H1 (cell line): Measurements from ENCODE around the gene UNC80. TPM values are rescaled to one million over a fixed set of nuclear protein-coding genes. Genes with fewer than 3 reads are reported as not detected.

Experiments used
- ATF3 ChIP-seq: IDR thresholded peaks from 2 replicates; pipeline ENCODE4 v1.6.1; 2011; ENCODE audit warnings: low read depth, mild to moderate bottlenecking, low read length; ENCODE audit not compliant: insufficient read depth
- CREB1 ChIP-seq: IDR thresholded peaks from 2 replicates; pipeline ENCODE4 v1.6.1; 2012; ENCODE audit warnings: inconsistent platforms
- EP300 ChIP-seq, 2 experiments: IDR thresholded peaks; 1 replicate in 1 of 2; 2 replicates in 1 of 2; pipeline ENCODE4 v1.6.1; 2011 to 2012; ENCODE audit warnings: low read depth in 2 of 2, low read length in 2 of 2, mild to moderate bottlenecking in 2 of 2, borderline replicate concordance in 1 of 2, inconsistent platforms in 1 of 2, moderate library complexity in 1 of 2
- MAFK ChIP-seq: IDR thresholded peaks from 2 replicates; pipeline ENCODE4 v1.6.1; 2012; ENCODE audit warnings: low read depth, mild to moderate bottlenecking, improper control_type of control experiment, low read length
- RFX5 ChIP-seq: IDR thresholded peaks from 2 replicates; pipeline ENCODE4 v1.6.1; 2011; ENCODE audit warnings: low read depth, low read length, improper control_type of control experiment, borderline replicate concordance
- SIN3A ChIP-seq, 2 experiments: IDR thresholded peaks in 1 of 2; conservative IDR thresholded peaks in 1 of 2; 2 replicates each; pipeline ENCODE4 v1.6.1; 2011 to 2012; ENCODE audit warnings: low read length in 2 of 2, improper control_type of control experiment in 1 of 2, low read depth in 1 of 2, mild to moderate bottlenecking in 1 of 2
- ZNF274 ChIP-seq: IDR thresholded peaks from 2 replicates; pipeline ENCODE4 v1.7.0; 2012; ENCODE audit warnings: low read length, borderline replicate concordance; ENCODE audit errors: extremely low read depth
- polyA plus RNA-seq, 7 experiments: library from polyadenylated mRNA; depleted of rRNA in 3 of 7; stranded (reverse) in 5 of 7; unstranded in 2 of 7; fragments of >200 nt in 5 of 7; fragments of 200-250 nt in 2 of 7; gene quantifications; 1 replicate in 5 of 7; 2 replicates in 1 of 7; 4 replicates in 1 of 7; pipeline versions ENCODE4 v1.2.1 to v1.2.3, GENCODE V29; 2011 to 2013; ENCODE audit warnings: missing spikeins in 2 of 7, mixed read lengths in 2 of 7
- total RNA-seq: library from RNA; stranded (reverse); fragmentation: NEBNext Ultra II Directional; extraction: Animal tissue kit (Norgen Biotek cat#: 25700); gene quantifications from 2 replicates; pipeline ENCODE4 v1.2.1, GENCODE V29; 2021

UNC80 gene
- total and polyA plus RNA-seq, 2 of the 8 experiments (the other 6 are each of a cell fraction or from before 2014, with no cell fraction given) = 0.53 to 0.56 TPM

- TF ChIP-seq MAFK = no peak
- no peak for TF ChIP-seq RFX5
- no peak for TF ChIP-seq ZNF274
- TF ChIP-seq SIN3A (conservative IDR thresholded peaks at IDR 0.05 in 1 of 2, IDR thresholded peaks at IDR 0.05 in 1 of 2; ENCODE audit: low read depth in 1 of 2, low read length in 2 of 2) = no peak
- TF ChIP-seq ATF3 = no peak
- no peak for TF ChIP-seq EP300 (IDR thresholded peaks at IDR 0.05; ENCODE audit: borderline replicate concordance in 1 of 2, low read depth in 2 of 2, low read length in 2 of 2)
- no peak for TF ChIP-seq CREB1
Measured at GRCh38 chr2:210009126-210009525, 237.5 kb downstream of the UNC80 start (continued).
